ENCODE measurements around the gene PPAN.
A peak's percentile ranks its signal among the peaks of the same experiment; 100 is the strongest.

Gene PPAN

GRCh38 chr19:10114651-10115391 is 8.7 kb downstream of the PPAN start (continued):
- TF ChIP-seq PATZ1 (tag by site-specific recombination; IDR thresholded peaks at IDR 0.05), result peak; percentile 74
- TF ChIP-seq ZNF211 (tag by site-specific recombination; IDR thresholded peaks at IDR 0.05; ENCODE audit: low read depth), result no peak
- TF ChIP-seq REST (tag by site-specific recombination; IDR thresholded peaks at IDR 0.05), result no peak
- TF ChIP-seq ZNF585B (tag by site-specific recombination; IDR thresholded peaks at IDR 0.05), result no peak
- no peak for TF ChIP-seq RBAK (tag by site-specific recombination; IDR thresholded peaks at IDR 0.05)
- no peak for TF ChIP-seq ZNF639 (tag by site-specific recombination; IDR thresholded peaks at IDR 0.05)
- TF ChIP-seq ZNF518A (tag by site-specific recombination; conservative IDR thresholded peaks at IDR 0.05; ENCODE audit: low read depth), result no peak
- peak; percentile 57 for TF ChIP-seq ZBTB48 (tag by site-specific recombination; IDR thresholded peaks at IDR 0.05)
- no peak for TF ChIP-seq ZSCAN30 (tag by site-specific recombination; IDR thresholded peaks at IDR 0.05)
- no peak for TF ChIP-seq ZNF292 (tag by site-specific recombination; IDR thresholded peaks at IDR 0.05; ENCODE audit: borderline replicate concordance, low read depth)
- 0 out of 2 replicates have a peak, but pooled peaks have one; percentile 51 for TF ChIP-seq ZFP37 (tag by site-specific recombination; IDR thresholded peaks at IDR 0.05)
- TF ChIP-seq ZNF747 (tag by site-specific recombination; IDR thresholded peaks at IDR 0.05), result no peak
- no peak for TF ChIP-seq ZSCAN18 (tag by site-specific recombination; IDR thresholded peaks at IDR 0.05)
- no peak; the same call in 1 of the 2 replicates for TF ChIP-seq ZNF768 (tag by site-specific recombination; IDR thresholded peaks at IDR 0.05)
- no peak for TF ChIP-seq ZNF488 (tag by site-specific recombination; IDR thresholded peaks at IDR 0.05)
- TF ChIP-seq ZNF473 (tag by site-specific recombination; IDR thresholded peaks at IDR 0.05), result no peak
- TF ChIP-seq ZNF26 (tag by site-specific recombination; IDR thresholded peaks at IDR 0.05), result no peak
- TF ChIP-seq ZNF510 (tag by site-specific recombination; IDR thresholded peaks at IDR 0.05; ENCODE audit: insufficient replicate concordance), result no peak
- TF ChIP-seq GLIS1 (tag by site-specific recombination; IDR thresholded peaks at IDR 0.05), result 0 out of 2 replicates have a peak, but pooled peaks have one; percentile 20
- no peak for TF ChIP-seq MEIS1 (CRISPR knock-in tag; IDR thresholded peaks at IDR 0.05; ENCODE audit: borderline replicate concordance)
- TF ChIP-seq TRIM28 (IDR thresholded peaks at IDR 0.05; ENCODE audit: borderline replicate concordance, low read length), result no peak
- TF ChIP-seq ZNF184 (tag by site-specific recombination; IDR thresholded peaks at IDR 0.05), result no peak
- no peak for TF ChIP-seq ZNF776 (tag by site-specific recombination; IDR thresholded peaks at IDR 0.05; ENCODE audit: borderline replicate concordance)
